SK-N-SH treated with all-trans-retinoic acid at 6 μM for 48 hours (cell line): Measurements from ENCODE around the gene EYA4.

Source experiments
- ATAC-seq: fragments of 200-7000 bp; cut with Tn5 transposase; 3 replicates; pipeline ENCODE4 v1.9.1; 2020; ENCODE audit warnings: mild to moderate bottlenecking, moderate library complexity
- ARNTL ChIP-seq: fragments of 450-650 bp; formaldehyde crosslinking; IDR thresholded peaks from 2 replicates; pipeline ENCODE4 v1.5.0; 2020; ENCODE audit warnings: low read depth, mild to moderate bottlenecking, moderate library complexity, borderline replicate concordance
- BACH2 ChIP-seq: fragments of 250-450 bp; sonication (Bioruptor Pico); IDR thresholded peaks from 2 replicates; pipeline ENCODE4 v1.9.0; 2021; ENCODE audit warnings: mild to moderate bottlenecking, borderline replicate concordance
- CSDC2 ChIP-seq: fragments of 250-450 bp; sonication (Bioruptor Pico); IDR thresholded peaks from 2 replicates; pipeline ENCODE4 v1.5.0; 2020; ENCODE audit warnings: mild to moderate bottlenecking, moderate library complexity
- CSRNP3 ChIP-seq: fragments of 250-450 bp; sonication (Bioruptor Pico); IDR thresholded peaks from 2 replicates; pipeline ENCODE4 v1.5.1; 2021; ENCODE audit warnings: mild to moderate bottlenecking, moderate library complexity
- ESRRG ChIP-seq: fragments of 250-450 bp; sonication (Bioruptor Pico); IDR thresholded peaks from 2 replicates; pipeline ENCODE4 v1.6.1; 2021; ENCODE audit warnings: mild to moderate bottlenecking
- GLIS3 ChIP-seq: fragments of 250-450 bp; sonication (Bioruptor Pico); IDR thresholded peaks from 2 replicates; pipeline ENCODE4 v1.5.0; 2020; ENCODE audit warnings: mild to moderate bottlenecking, moderate library complexity
- ISL1 ChIP-seq: fragments of 250-450 bp; sonication (Bioruptor Pico); IDR thresholded peaks from 2 replicates; pipeline ENCODE4 v2.1.2; 2022; ENCODE audit warnings: mild to moderate bottlenecking, moderate library complexity
- OSR1 ChIP-seq: fragments of 250-450 bp; sonication (Bioruptor Pico); IDR thresholded peaks from 2 replicates; pipeline ENCODE4 v1.8.0; 2022; ENCODE audit warnings: moderate library complexity, mild to moderate bottlenecking, inconsistent platforms
- PATZ1 ChIP-seq: fragments of 250-450 bp; sonication (Bioruptor Pico); IDR thresholded peaks from 2 replicates; pipeline ENCODE4 v1.8.0; 2020; ENCODE audit warnings: mild to moderate bottlenecking, moderate library complexity, borderline replicate concordance
- PPARA ChIP-seq: fragments of 250-450 bp; sonication (Bioruptor Pico); IDR thresholded peaks from 2 replicates; pipeline ENCODE4 v1.5.0; 2020; ENCODE audit warnings: mild to moderate bottlenecking, borderline replicate concordance
- RARB ChIP-seq: fragments of 250-450 bp; sonication (Bioruptor Pico); IDR thresholded peaks from 2 replicates; pipeline ENCODE4 v1.8.0; 2021; ENCODE audit warnings: mild to moderate bottlenecking, moderate library complexity
- SNAI2 ChIP-seq: fragments of 250-450 bp; sonication (Bioruptor Pico); IDR thresholded peaks from 2 replicates; pipeline ENCODE4 v1.5.0; 2020; ENCODE audit warnings: mild to moderate bottlenecking, moderate library complexity
- TCF4 ChIP-seq: fragments of 250-450 bp; sonication (Bioruptor Pico); IDR thresholded peaks from 2 replicates; pipeline ENCODE4 v1.8.0; 2021; ENCODE audit warnings: mild to moderate bottlenecking, moderate library complexity, borderline replicate concordance
- TOX ChIP-seq: fragments of 250-450 bp; sonication (Bioruptor Pico); IDR thresholded peaks from 2 replicates; pipeline ENCODE4 v1.8.0; 2021; ENCODE audit warnings: mild to moderate bottlenecking, moderate library complexity, borderline replicate concordance
- ZC3H10 ChIP-seq: fragments of 250-450 bp; sonication (Bioruptor Pico); IDR thresholded peaks from 2 replicates; pipeline ENCODE4 v1.5.1; 2021; ENCODE audit warnings: mild to moderate bottlenecking, moderate library complexity
- ZFP3 ChIP-seq: fragments of 250-450 bp; sonication (Bioruptor Pico); IDR thresholded peaks from 2 replicates; pipeline ENCODE4 v1.5.0; 2020; ENCODE audit warnings: mild to moderate bottlenecking, moderate library complexity
- ZFP30 ChIP-seq: fragments of 450-650 bp; formaldehyde crosslinking; IDR thresholded peaks from 2 replicates; pipeline ENCODE4 v1.5.0; 2022; ENCODE audit warnings: mild to moderate bottlenecking, moderate library complexity
- ZNF565 ChIP-seq: fragments of 450-650 bp; formaldehyde crosslinking; conservative IDR thresholded peaks from 2 replicates; pipeline ENCODE4 v1.5.0; 2020; ENCODE audit warnings: low read depth, mild to moderate bottlenecking, moderate library complexity
- ZNF70 ChIP-seq: fragments of 450-650 bp; formaldehyde crosslinking; IDR thresholded peaks from 2 replicates; pipeline ENCODE4 v1.5.0; 2020; ENCODE audit warnings: mild to moderate bottlenecking, moderate library complexity
- ZNF8 ChIP-seq: fragments of 450-650 bp; formaldehyde crosslinking; IDR thresholded peaks from 2 replicates; pipeline ENCODE4 v1.5.0; 2020; ENCODE audit warnings: mild to moderate bottlenecking, moderate library complexity
- TF ChIP-seq, protein P1 (sequence below): fragments of 250-450 bp; sonication (Bioruptor Pico); IDR thresholded peaks from 2 replicates; pipeline ENCODE4 v1.8.0; 2021; ENCODE audit warnings: low read depth, mild to moderate bottlenecking, moderate library complexity, borderline replicate concordance
- TF ChIP-seq, protein P2 (sequence below): fragments of 250-450 bp; sonication (Bioruptor Pico); IDR thresholded peaks from 2 replicates; pipeline ENCODE4 v1.5.0; 2020; ENCODE audit warnings: mild to moderate bottlenecking, moderate library complexity
- TF ChIP-seq, protein P3 (sequence below): fragments of 250-450 bp; sonication (Bioruptor Pico); IDR thresholded peaks from 2 replicates; pipeline ENCODE4 v1.5.1; 2020; ENCODE audit warnings: low read depth, mild to moderate bottlenecking, moderate library complexity

EYA4 gene

GRCh38 chr6:133377219-133377618 is 136.1 kb downstream of the EYA4 start:
- TF ChIP-seq, protein P1, sequence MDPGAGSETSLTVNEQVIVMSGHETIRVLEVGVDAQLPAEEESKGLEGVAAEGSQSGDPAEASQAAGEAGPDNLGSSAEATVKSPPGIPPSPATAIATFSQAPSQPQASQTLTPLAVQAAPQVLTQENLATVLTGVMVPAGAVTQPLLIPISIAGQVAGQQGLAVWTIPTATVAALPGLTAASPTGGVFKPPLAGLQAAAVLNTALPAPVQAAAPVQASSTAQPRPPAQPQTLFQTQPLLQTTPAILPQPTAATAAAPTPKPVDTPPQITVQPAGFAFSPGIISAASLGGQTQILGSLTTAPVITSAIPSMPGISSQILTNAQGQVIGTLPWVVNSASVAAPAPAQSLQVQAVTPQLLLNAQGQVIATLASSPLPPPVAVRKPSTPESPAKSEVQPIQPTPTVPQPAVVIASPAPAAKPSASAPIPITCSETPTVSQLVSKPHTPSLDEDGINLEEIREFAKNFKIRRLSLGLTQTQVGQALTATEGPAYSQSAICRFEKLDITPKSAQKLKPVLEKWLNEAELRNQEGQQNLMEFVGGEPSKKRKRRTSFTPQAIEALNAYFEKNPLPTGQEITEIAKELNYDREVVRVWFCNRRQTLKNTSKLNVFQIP (CRISPR knock-in tag) = no peak
- no peak for TF ChIP-seq ZNF70
- TF ChIP-seq, protein P2, sequence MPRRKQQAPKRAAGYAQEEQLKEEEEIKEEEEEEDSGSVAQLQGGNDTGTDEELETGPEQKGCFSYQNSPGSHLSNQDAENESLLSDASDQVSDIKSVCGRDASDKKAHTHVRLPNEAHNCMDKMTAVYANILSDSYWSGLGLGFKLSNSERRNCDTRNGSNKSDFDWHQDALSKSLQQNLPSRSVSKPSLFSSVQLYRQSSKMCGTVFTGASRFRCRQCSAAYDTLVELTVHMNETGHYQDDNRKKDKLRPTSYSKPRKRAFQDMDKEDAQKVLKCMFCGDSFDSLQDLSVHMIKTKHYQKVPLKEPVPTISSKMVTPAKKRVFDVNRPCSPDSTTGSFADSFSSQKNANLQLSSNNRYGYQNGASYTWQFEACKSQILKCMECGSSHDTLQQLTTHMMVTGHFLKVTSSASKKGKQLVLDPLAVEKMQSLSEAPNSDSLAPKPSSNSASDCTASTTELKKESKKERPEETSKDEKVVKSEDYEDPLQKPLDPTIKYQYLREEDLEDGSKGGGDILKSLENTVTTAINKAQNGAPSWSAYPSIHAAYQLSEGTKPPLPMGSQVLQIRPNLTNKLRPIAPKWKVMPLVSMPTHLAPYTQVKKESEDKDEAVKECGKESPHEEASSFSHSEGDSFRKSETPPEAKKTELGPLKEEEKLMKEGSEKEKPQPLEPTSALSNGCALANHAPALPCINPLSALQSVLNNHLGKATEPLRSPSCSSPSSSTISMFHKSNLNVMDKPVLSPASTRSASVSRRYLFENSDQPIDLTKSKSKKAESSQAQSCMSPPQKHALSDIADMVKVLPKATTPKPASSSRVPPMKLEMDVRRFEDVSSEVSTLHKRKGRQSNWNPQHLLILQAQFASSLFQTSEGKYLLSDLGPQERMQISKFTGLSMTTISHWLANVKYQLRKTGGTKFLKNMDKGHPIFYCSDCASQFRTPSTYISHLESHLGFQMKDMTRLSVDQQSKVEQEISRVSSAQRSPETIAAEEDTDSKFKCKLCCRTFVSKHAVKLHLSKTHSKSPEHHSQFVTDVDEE (CRISPR knock-in tag) = no peak
- no peak for TF ChIP-seq ZC3H10 (CRISPR knock-in tag)
- no peak for TF ChIP-seq TCF4 (CRISPR knock-in tag)
- TF ChIP-seq GLIS3 (CRISPR knock-in tag) = no peak
- no peak for TF ChIP-seq ZNF565 (CRISPR knock-in tag)
- TF ChIP-seq BACH2 = no peak
- TF ChIP-seq OSR1 = no peak
- TF ChIP-seq TOX (CRISPR knock-in tag) = no peak
- TF ChIP-seq ZFP30 = no peak
- TF ChIP-seq CSRNP3 (CRISPR knock-in tag) = no peak
- TF ChIP-seq SNAI2 (CRISPR knock-in tag) = no peak
- no peak for TF ChIP-seq ISL1
- TF ChIP-seq PATZ1 = no peak
- TF ChIP-seq ZNF8 (CRISPR knock-in tag) = no peak
- TF ChIP-seq PPARA (CRISPR knock-in tag) = no peak
- no peak for TF ChIP-seq RARB
- TF ChIP-seq ESRRG = no peak
- no peak for ATAC-seq

GRCh38 chr6:133380047-133380446 is 138.9 kb downstream of the EYA4 start:
- ATAC-seq = no peak
- no peak for TF ChIP-seq ZFP3 (CRISPR knock-in tag)
- TF ChIP-seq TCF4 (CRISPR knock-in tag) = no peak
- no peak for TF ChIP-seq PPARA (CRISPR knock-in tag)
- TF ChIP-seq, protein P3, sequence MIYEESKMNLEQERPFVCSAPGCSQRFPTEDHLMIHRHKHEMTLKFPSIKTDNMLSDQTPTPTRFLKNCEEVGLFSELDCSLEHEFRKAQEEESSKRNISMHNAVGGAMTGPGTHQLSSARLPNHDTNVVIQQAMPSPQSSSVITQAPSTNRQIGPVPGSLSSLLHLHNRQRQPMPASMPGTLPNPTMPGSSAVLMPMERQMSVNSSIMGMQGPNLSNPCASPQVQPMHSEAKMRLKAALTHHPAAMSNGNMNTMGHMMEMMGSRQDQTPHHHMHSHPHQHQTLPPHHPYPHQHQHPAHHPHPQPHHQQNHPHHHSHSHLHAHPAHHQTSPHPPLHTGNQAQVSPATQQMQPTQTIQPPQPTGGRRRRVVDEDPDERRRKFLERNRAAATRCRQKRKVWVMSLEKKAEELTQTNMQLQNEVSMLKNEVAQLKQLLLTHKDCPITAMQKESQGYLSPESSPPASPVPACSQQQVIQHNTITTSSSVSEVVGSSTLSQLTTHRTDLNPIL (CRISPR knock-in tag) = no peak

DNA sequence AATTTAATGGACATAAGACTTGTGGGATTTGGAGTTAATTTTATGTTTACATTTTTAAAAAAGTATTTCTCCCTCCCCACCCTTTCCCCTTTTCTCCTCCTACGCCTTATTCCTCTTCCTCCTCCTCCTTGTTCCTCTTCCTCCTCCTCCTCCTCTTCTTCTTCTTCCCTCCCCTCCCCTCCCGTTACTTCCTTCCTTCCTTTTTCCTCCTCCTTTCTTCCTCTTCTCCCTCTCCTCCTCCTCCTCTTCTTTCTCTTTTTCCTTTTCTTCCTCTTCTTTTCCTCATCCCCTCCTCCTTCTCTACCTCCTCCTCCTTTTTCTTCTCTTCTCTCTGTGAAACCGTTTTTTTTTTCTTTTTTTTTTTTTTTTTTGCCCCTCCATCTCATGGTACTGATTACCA is 139.6 kb downstream of the EYA4 start:
- no peak for ATAC-seq
- TF ChIP-seq ZNF565 (CRISPR knock-in tag) = no peak
- TF ChIP-seq PPARA (CRISPR knock-in tag) = no peak
- no peak for TF ChIP-seq ZFP30
- TF ChIP-seq ZFP3 (CRISPR knock-in tag) = no peak
- TF ChIP-seq TOX (CRISPR knock-in tag) = no peak
- TF ChIP-seq ARNTL (CRISPR knock-in tag) = no peak
- TF ChIP-seq, protein P2 (CRISPR knock-in tag) = no peak
- TF ChIP-seq, protein P3 (CRISPR knock-in tag) = no peak
- TF ChIP-seq ESRRG = no peak
- no peak for TF ChIP-seq ZNF70
- TF ChIP-seq ISL1 = no peak
- TF ChIP-seq CSDC2 (CRISPR knock-in tag) = no peak
- TF ChIP-seq ZNF8 (CRISPR knock-in tag) = no peak
- TF ChIP-seq SNAI2 (CRISPR knock-in tag) = no peak
- no peak for TF ChIP-seq OSR1
- no peak for TF ChIP-seq GLIS3 (CRISPR knock-in tag)
- TF ChIP-seq TCF4 (CRISPR knock-in tag) = no peak
